H9 (cell line): ENCODE measurements around the gene P2RY14. TPM values are rescaled to one million over a fixed set of nuclear protein-coding genes. Genes with fewer than 3 reads are reported as not detected.
A peak's percentile ranks its signal among the peaks of the same experiment; 100 is the strongest.

ENCODE experiments used
- DNase-seq: peaks from one replicate; pipeline ENCODE4 v3.0.0-alpha.2; 2017
- H2AFZ ChIP-seq: one replicate; pipeline ENCODE4 v1.6.1; 2013; ENCODE audit warnings: mild to moderate bottlenecking, low read length, control low read depth, moderate library complexity
- H2AK5ac ChIP-seq: 2 replicates; pipeline ENCODE4 v1.6.1; 2013; ENCODE audit warnings: low read length, control low read depth, mixed read lengths; ENCODE audit not compliant: insufficient read length
- H2BK120ac ChIP-seq: one replicate; pipeline ENCODE4 v1.6.1; 2013; ENCODE audit warnings: low read depth, mild to moderate bottlenecking, low read length, control low read depth, inconsistent platforms; ENCODE audit not compliant: poor library complexity, severe bottlenecking
- H2BK12ac ChIP-seq: 2 replicates; pipeline ENCODE4 v1.6.1; 2013; ENCODE audit warnings: low read length, control low read depth, mixed read lengths, low read depth; ENCODE audit not compliant: insufficient read length
- H2BK15ac ChIP-seq: 2 replicates; pipeline ENCODE4 v1.6.1; 2013; ENCODE audit warnings: low read depth, low read length, control low read depth
- H2BK20ac ChIP-seq: one replicate; pipeline ENCODE4 v1.6.1; 2013; ENCODE audit warnings: low read depth, mild to moderate bottlenecking, low read length, control low read depth, inconsistent platforms; ENCODE audit not compliant: poor library complexity, severe bottlenecking
- H2BK5ac ChIP-seq: 2 replicates; pipeline ENCODE4 v1.6.1; 2013; ENCODE audit warnings: low read length, control low read depth, mixed read lengths; ENCODE audit not compliant: insufficient read length
- H3K14ac ChIP-seq: 2 replicates; pipeline ENCODE4 v1.6.1; 2013; ENCODE audit warnings: low read length, control low read depth; ENCODE audit not compliant: insufficient read depth
- H3K18ac ChIP-seq: 2 replicates; pipeline ENCODE4 v1.6.1; 2013; ENCODE audit warnings: low read depth, mild to moderate bottlenecking, mixed read lengths, low read length, control low read depth; ENCODE audit not compliant: insufficient read length
- H3K23ac ChIP-seq: 2 replicates; pipeline ENCODE4 v1.6.1; 2013; ENCODE audit warnings: low read length, control low read depth, mixed read lengths, low read depth; ENCODE audit not compliant: insufficient read length
- H3K23me2 ChIP-seq: 2 replicates; pipeline ENCODE4 v1.6.1; 2013; ENCODE audit warnings: low read depth, mild to moderate bottlenecking, mixed read lengths, low read length, control low read depth; ENCODE audit not compliant: insufficient read length, poor library complexity, severe bottlenecking
- H3K27ac ChIP-seq: 2 replicates; pipeline ENCODE4 v1.5.1; 2013; ENCODE audit warnings: low read length, control low read depth, mixed read lengths, low read depth; ENCODE audit not compliant: insufficient read length
- H3K27me3 ChIP-seq: 2 replicates; pipeline ENCODE4 v1.6.1; 2013; ENCODE audit warnings: low read length, control low read depth, inconsistent platforms; ENCODE audit not compliant: insufficient read depth
- H3K4ac ChIP-seq: 2 replicates; pipeline ENCODE4 v1.6.1; 2013; ENCODE audit warnings: low read depth, mild to moderate bottlenecking, control low read depth, inconsistent platforms, low read length, moderate library complexity
- H3K4me1 ChIP-seq: 2 replicates; pipeline ENCODE4 v1.6.1; 2013; ENCODE audit warnings: low read length, control low read depth, inconsistent platforms; ENCODE audit not compliant: insufficient read depth
- H3K4me2 ChIP-seq: 2 replicates; pipeline ENCODE4 v1.6.1; 2013; ENCODE audit warnings: low read length, control low read depth, mixed read lengths; ENCODE audit not compliant: insufficient read length, insufficient read depth
- H3K56ac ChIP-seq: 2 replicates; pipeline ENCODE4 v1.6.1; 2013; ENCODE audit warnings: low read depth, mild to moderate bottlenecking, mixed read lengths, low read length, control low read depth; ENCODE audit not compliant: insufficient read length
- H3K79me1 ChIP-seq: 2 replicates; pipeline ENCODE4 v1.6.1; 2013; ENCODE audit warnings: low read depth, mild to moderate bottlenecking, moderate library complexity, low read length, control low read depth, inconsistent platforms; ENCODE audit not compliant: insufficient read depth, poor library complexity, severe bottlenecking
- H3K79me2 ChIP-seq: 2 replicates; pipeline ENCODE4 v1.6.1; 2013; ENCODE audit warnings: low read length, control low read depth, inconsistent platforms; ENCODE audit not compliant: insufficient read depth
- H3K9ac ChIP-seq: 2 replicates; pipeline ENCODE4 v1.6.1; 2013; ENCODE audit warnings: low read length, control low read depth, mixed read lengths; ENCODE audit not compliant: insufficient read length; ENCODE audit errors: extremely low read depth
- H3K9me3 ChIP-seq: one replicate; pipeline ENCODE4 v1.6.1; 2013; ENCODE audit warnings: low read depth, low read length, inconsistent platforms; ENCODE audit not compliant: control insufficient read depth
- H3T11ph ChIP-seq: one replicate; pipeline ENCODE4 v1.6.1; 2013; ENCODE audit warnings: mild to moderate bottlenecking, low read length, control low read depth, inconsistent platforms
- H4K20me1 ChIP-seq: one replicate; pipeline ENCODE4 v1.6.1; 2013; ENCODE audit not compliant: control insufficient read depth, insufficient read length, insufficient read depth
- H4K5ac ChIP-seq: 2 replicates; pipeline ENCODE4 v1.6.1; 2013; ENCODE audit warnings: low read depth, mild to moderate bottlenecking, mixed read lengths, low read length, control low read depth; ENCODE audit not compliant: insufficient read length
- H4K8ac ChIP-seq: replicated peaks from 2 replicates; pipeline ENCODE4 v1.6.1; 2013; ENCODE audit warnings: low read length, control low read depth, mixed read lengths, low read depth; ENCODE audit not compliant: insufficient read length
- H4K91ac ChIP-seq: 2 replicates; pipeline ENCODE4 v1.6.1; 2013; ENCODE audit warnings: low read depth, mild to moderate bottlenecking, moderate library complexity, mixed read lengths, low read length, control low read depth; ENCODE audit not compliant: insufficient read length
- H3K27ac Mint-ChIP-seq, 3 experiments: 2 replicates in 2 of 3; 3 replicates in 1 of 3; pipeline ENCODE4 v1.8.0; 2020 to 2021; ENCODE audit warnings: mixed read lengths in 3 of 3, mild to moderate bottlenecking in 1 of 3, moderate library complexity in 1 of 3
- H3K27me3 Mint-ChIP-seq: 2 replicates; pipeline ENCODE4 v1.8.0; 2021; ENCODE audit warnings: low read depth, mild to moderate bottlenecking, moderate library complexity, mixed read lengths
- H3K36me3 Mint-ChIP-seq, 3 experiments: 2 replicates in 2 of 3; 3 replicates in 1 of 3; pipeline ENCODE4 v1.8.0; 2020 to 2021; ENCODE audit warnings: low read depth in 3 of 3, mixed read lengths in 3 of 3; ENCODE audit not compliant: insufficient read depth in 1 of 3
- H3K4me1 Mint-ChIP-seq, 2 experiments: 2 replicates each; pipeline ENCODE4 v1.8.0; 2020; ENCODE audit warnings: mixed read lengths in 2 of 2
- H3K4me3 Mint-ChIP-seq, 2 experiments: 2 replicates in 1 of 2; 3 replicates in 1 of 2; pipeline ENCODE4 v1.8.0; 2020 to 2021; ENCODE audit warnings: mild to moderate bottlenecking in 2 of 2, mixed read lengths in 2 of 2, moderate library complexity in 1 of 2
- H3K9me3 Mint-ChIP-seq, 2 experiments: 2 replicates in 1 of 2; 3 replicates in 1 of 2; pipeline ENCODE4 v1.8.0; 2020; ENCODE audit warnings: mild to moderate bottlenecking in 2 of 2, mixed read lengths in 2 of 2, moderate library complexity in 1 of 2
- WGBS: extraction: QIAGEN DNeasy Blood & Tissue Kit; methylation state at CpG from one replicate; pipeline ENCODE4 v1.1.7; 2013; ENCODE audit warnings: missing lambda C conversion rate, low lambda C conversion rate, mixed read lengths; ENCODE audit not compliant: insufficient read length; ENCODE audit errors: extremely low coverage; 5-methylcytosine and 5-hydroxymethylcytosine counted together
- total RNA-seq: library from RNA; stranded (reverse); gene quantifications from 2 replicates; pipeline ENCODE4 v1.2.1, GENCODE V29; 2021
- TF ChIP-seq, protein P1 (sequence below): fragments of 200-600 bp; sonication (generic); conservative IDR thresholded peaks from 3 replicates; pipeline ENCODE4 v1.8.0; 2021; ENCODE audit warnings: antibody characterized with exemption, mild to moderate bottlenecking

Gene P2RY14
- total RNA-seq, 1 experiment from 2014 or later: not detected

DNA sequence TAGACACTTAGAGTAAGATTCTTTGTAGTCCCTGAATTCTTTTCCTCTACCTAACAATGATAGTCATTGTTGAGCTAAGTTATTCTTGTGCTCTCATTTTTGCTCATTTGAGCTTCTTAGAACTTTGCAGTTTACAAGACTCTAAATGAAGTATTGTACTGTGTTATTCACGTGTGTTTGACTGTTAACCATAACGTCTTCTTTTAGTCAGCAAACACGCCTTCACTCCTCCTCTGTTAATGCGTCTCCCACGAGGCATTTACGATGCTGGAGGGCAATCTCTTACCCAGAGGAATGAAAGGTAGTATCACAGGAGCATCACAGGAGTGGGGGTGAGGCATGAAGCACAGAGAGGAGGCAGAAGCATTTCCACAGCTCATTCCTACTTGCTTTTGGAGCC lies 14.8 kb upstream of the P2RY14 start:
- Mint-ChIP-seq H3K4me1 (peaks cover 2 to 8% of the 10 kb centered on the region in 2 experiments; a peak in 3 of 4 replicates), H3K27me3 (no peaks in the 10 kb centered on the region), H3K36me3 (no peaks in the 10 kb centered on the region), H3K9me3 (no peaks in the 10 kb centered on the region), H3K4me3 (no peak overlapping the region), H3K27ac (peak overlapping the region in 1 of 3 experiments; percentile 49; a peak in 1 of 7 replicates)
- Histone ChIP-seq H2BK15ac (no peak overlapping the region), H3K79me1 (no peaks in the 10 kb centered on the region), H3K27me3 (no peaks in the 10 kb centered on the region), H4K8ac (no peak overlapping the region), H3K27ac (no peak overlapping the region), H4K91ac (no peak overlapping the region), H3K9ac (no peak overlapping the region), H2AK5ac (no peak overlapping the region), H3K9me3 (no peaks in the 10 kb centered on the region), H2BK20ac (no peak overlapping the region), H3K4me2 (no peak overlapping the region), H2BK5ac (no peak overlapping the region), H3K18ac (no peak overlapping the region), H3T11ph (no peak overlapping the region), H4K20me1 (no peaks in the 10 kb centered on the region), H3K14ac (no peak overlapping the region), H3K79me2 (no peaks in the 10 kb centered on the region), H3K23ac (no peak overlapping the region), H3K23me2 (no peaks in the 10 kb centered on the region), H2BK12ac (no peak overlapping the region), H2BK120ac (no peak overlapping the region), H2AFZ (no peak overlapping the region), H3K4me1 (no peaks in the 10 kb centered on the region), H3K56ac (no peak overlapping the region), H3K4ac (no peak overlapping the region), H4K5ac (no peak overlapping the region)
- DNase-seq: no peak
- TF ChIP-seq, protein P1, sequence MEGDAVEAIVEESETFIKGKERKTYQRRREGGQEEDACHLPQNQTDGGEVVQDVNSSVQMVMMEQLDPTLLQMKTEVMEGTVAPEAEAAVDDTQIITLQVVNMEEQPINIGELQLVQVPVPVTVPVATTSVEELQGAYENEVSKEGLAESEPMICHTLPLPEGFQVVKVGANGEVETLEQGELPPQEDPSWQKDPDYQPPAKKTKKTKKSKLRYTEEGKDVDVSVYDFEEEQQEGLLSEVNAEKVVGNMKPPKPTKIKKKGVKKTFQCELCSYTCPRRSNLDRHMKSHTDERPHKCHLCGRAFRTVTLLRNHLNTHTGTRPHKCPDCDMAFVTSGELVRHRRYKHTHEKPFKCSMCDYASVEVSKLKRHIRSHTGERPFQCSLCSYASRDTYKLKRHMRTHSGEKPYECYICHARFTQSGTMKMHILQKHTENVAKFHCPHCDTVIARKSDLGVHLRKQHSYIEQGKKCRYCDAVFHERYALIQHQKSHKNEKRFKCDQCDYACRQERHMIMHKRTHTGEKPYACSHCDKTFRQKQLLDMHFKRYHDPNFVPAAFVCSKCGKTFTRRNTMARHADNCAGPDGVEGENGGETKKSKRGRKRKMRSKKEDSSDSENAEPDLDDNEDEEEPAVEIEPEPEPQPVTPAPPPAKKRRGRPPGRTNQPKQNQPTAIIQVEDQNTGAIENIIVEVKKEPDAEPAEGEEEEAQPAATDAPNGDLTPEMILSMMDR: no peak
- no CpG with 5 or more reads among the region's 6 CpGs for WGBS
